Stimulated activated CD8-positive, alpha-beta memory T cell treated with anti-CD3 and anti-CD28 coated beads, Interleukin-15, amount 100 ng/mL, for 48 hours (primary cell): ENCODE measurements around the gene VAV3.
"Not testable (repeated sequence)": the region's sequence is repeated elsewhere in the genome, so short reads cannot be mapped to it uniquely, and the experiment has no call there.

Experiments used
- DNase-seq, 2 donors: peaks; one replicate each; pipeline ENCODE4 v3.0.0-alpha.2; 2020; ENCODE audit warnings: low read depth in 2 of 2

Gene VAV3

GRCh38 chr1:107894605-107895004 is 70.4 kb downstream of the VAV3 start:
- DNase-seq, result no peak

DNA sequence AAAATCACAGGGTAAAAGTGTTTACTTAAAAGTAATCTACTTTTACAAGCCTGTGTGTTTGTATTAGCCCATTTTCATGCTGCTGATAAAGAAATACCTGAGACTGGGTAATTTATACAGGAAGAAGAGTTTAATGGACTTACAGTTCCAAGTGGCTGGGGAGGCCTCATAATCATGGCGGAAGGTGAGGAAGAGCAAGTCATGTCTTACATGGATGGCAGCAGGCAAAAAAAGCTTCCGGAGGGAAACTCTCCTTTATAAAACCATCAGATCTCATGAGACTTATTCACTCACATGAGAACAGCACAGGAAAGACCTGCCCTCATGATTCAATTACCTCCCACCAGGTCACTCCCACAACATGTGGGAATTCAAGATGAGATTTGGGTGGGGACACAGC is 71.6 kb downstream of the VAV3 start:
- not testable (repeated sequence) for DNase-seq

DNA sequence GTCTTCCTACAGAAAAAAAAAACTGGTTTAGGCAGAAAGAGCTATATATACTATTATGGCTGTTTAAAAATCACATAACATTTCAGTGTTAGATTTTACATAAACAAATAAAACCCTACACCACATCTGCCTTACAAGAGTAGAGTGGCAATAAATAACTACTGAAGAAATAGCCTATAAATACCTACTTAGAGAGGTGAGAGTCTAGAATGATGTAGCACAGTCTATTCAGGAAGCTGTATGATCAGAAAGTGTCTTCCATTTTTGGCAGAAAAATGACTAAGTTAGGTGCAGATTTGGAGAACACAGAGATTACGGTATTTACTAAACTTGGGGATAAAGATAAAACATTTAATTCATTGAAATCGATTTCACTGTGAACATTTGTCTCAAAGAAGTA is 75.5 kb downstream of the VAV3 start:
- DNase-seq, result no peak

DNA sequence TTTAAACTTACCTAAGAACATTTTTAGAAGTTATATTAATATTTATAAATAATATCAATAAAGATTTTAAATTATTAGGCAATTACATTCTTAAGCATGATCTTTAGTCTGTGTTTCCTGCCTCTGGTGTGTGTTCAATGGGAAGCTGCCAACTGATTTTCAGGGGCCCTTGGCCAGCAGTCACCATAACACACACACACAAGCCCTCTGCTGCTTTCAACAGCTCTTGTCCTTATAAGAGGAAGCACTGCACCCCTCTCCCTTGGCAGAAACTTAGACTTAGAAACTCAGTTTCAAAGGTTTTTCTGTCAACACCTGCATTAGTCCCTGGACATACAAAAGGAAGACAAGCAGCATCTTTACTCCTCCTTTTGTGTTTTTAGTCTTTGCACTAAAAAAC is 81.4 kb downstream of the VAV3 start:
- DNase-seq, result no peak

DNA sequence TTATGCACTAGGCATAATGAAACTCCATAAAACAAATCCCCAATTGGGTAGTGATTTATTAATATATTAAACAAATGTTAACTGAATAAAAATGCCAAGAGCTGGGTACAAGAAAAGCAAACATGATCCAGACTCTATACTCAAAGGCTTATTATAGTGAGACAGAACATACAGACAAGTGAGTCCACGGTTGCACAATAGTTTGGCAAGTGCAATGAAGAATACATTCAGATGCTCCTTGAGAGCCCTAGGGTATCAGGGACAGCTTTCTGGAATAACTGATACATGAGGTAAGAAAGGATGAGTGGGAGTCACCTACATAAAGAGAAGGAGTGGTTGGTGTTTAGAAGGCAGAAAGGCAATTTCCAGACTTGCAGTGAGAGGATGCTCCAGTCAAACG is 85.1 kb downstream of the VAV3 start:
- no peak for DNase-seq

DNA sequence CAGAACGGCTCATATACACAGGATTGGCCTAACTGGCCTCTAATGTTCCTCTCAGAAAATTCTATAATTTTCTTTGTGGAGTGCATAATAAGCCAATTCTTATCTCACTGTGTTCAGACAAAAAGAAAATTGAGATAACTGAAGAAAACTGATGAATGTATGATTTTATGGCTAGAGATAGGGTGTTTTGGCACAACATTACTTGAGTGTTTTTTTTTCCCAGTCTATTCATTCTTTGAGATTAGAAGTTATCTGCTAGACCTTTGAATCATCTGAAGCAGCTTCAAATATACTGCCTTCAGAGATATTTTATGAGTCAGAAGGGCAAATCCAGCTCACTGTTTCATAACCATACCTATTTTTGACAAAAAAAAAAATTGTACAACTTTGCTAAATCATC is 85.6 kb downstream of the VAV3 start:
- DNase-seq, result no peak

- DNase-seq, result no peak
These were observed 87.2 kb downstream of the VAV3 start for GRCh38 chr1:107877745-107878144.

- DNase-seq, result no peak
These were observed 87.9 kb downstream of the VAV3 start for GRCh38 chr1:107877092-107877491.

DNA sequence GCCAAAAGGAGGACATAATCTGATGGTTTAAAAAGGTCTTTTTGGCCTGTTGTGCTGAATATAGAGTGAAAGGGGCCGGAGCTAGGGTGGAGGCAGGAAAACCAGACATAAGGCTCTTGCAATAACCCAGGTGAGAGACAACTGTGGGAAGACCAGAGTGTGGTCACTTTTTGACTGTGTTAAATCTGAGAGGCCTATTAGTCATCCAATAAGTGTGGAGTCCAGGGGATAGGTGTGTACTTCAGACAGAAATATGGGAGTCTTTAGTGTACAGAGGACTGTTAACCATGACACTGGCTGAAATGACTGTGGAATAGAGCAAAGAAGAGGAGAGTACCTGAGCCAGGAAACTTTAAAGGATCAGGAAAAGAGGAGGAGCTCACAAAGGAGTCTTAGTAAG is 89.3 kb downstream of the VAV3 start:
- DNase-seq, result no peak

GRCh38 chr1:107874221-107874620 is 90.8 kb downstream of the VAV3 start:
- DNase-seq, result no peak

DNA sequence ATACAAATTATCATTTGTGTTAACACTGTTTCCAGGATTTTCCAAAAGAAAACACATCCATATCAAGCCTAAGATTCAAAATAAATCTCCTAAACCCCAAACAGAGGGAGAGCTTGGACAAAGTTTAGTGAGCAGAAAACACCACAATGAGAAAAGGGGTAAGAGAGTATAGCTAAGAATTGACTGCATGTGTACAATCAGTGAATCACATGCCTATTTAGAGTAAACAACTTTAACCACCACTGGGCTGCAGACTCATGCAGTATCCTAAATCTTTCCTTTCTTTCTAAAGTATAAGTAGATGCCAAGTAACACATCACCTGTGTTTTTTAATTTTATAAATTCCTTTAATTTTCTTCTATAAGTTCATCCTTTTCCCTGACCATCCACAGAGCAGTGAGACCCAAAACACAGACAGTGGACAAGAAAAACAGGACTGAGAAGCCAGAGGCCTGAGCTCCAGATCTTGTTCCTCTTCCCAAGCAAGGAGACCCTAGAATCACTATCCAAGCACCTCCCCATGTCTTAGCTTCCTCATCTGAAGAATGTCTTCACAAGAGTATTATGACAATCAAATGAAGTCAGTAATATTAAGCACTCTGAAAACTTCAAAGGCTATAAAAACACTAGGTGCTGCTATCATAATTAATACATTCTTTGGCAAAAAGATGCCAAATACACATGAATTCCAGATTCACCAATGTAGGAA is 93.1 kb downstream of the VAV3 start:
- no peak for DNase-seq

GRCh38 chr1:107871259-107871658 is 93.7 kb downstream of the VAV3 start:
- no peak for DNase-seq

GRCh38 chr1:107870696-107871095 is 94.3 kb downstream of the VAV3 start:
- DNase-seq, result no peak

DNA sequence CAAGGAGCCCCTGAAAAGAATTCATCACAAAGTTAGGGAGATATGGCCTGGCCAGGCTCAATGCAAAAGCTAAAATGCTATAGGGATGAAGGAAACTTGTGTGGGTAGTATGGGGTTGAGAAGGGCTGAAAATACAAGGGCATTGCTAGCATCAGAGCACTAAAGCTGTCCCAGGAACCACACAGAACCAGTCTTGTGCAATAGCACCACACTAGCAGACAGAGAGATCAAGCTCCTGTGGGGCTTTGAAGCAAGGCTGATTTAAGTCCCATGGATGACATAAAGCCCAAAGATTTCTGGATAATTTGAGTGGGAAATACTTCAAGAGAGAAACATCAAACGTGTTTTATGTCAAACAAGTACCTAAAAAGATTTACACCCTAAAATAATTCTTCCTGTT is 97.1 kb downstream of the VAV3 start:
- no peak for DNase-seq

DNA sequence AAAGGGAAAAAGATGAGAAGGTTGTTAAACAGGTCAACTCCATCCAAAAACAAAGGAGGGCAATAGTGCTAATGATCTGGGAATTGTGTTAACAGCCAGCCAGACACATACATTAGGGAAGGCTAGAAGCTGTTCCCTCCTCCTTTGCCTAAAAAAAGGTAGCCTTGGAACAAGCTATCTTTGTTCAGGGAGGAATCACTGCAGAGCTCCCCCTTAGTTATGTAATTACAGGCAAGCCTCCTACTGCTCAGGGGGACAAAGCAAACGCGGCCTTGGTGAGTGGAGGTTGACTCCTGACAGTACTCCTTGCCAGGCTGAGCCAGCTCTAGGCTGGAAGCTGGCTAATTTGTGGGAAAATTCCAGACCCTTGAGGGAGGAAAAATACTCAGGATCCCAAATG is 97.6 kb downstream of the VAV3 start:
- no peak for DNase-seq

DNA sequence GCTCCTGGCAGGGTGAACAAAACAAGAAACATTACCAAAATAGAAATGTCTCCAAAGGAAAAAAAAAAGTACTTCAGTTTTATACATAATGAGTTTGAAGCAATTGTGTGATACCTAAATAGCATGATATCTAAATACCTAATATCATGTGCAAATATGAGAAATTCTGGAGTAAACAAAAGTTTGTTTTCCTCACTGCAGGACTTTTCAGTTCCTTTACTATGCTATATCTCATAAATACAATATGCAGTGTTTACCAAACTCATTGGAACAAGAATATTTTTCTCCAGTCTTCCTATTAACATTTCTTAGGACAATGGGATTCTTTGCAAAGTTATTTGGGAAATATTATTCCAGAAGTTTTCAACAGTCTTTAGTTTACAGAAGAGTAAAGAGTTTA is 98.1 kb downstream of the VAV3 start:
- no peak for DNase-seq

DNA sequence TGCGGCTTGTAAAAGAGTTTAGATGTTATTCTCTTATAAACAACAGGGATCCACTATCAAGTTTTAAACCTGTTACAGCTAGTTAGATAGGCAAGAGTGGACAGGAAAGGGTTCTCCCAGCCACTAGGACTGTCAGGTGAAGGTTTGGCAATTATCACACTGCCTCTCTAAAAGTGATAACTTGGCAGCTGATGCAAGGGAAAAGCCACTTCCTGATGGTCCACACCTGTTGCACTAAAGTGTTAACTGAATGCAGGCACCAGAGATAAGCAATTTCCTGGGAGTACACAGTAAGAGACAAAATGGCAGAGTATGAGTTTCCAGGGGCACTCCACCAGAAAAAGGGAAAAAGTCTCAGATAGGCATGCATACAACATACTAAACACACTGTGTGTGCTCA is 99.4 kb downstream of the VAV3 start:
- DNase-seq, result no peak

GRCh38 chr1:107863342-107863741 is 101.6 kb downstream of the VAV3 start:
- DNase-seq, result no peak

GRCh38 chr1:107862064-107862463 is 102.9 kb downstream of the VAV3 start:
- DNase-seq, result no peak

DNA sequence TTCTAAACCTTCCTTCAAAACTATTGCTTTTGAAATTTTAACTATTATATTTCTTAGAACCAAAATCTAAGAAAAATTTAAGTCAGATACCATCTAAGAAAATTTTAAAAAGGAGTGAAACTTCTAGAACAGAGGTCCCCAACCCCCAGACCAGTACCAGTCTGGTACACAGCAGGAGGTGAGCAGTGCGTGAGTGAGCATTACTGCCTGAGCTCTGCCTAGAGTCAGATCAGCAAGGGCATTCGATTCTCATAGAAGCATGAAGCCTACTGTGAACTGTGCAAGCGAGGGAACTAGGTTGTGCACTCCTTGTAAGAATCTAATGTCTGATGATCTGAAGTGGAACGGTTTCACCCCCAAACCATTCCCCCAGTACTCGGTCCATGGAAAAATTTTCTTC is 106.7 kb downstream of the VAV3 start:
- DNase-seq, result no peak

- DNase-seq, result no peak
These were observed 113.6 kb downstream of the VAV3 start for GRCh38 chr1:107851418-107851817.

DNA sequence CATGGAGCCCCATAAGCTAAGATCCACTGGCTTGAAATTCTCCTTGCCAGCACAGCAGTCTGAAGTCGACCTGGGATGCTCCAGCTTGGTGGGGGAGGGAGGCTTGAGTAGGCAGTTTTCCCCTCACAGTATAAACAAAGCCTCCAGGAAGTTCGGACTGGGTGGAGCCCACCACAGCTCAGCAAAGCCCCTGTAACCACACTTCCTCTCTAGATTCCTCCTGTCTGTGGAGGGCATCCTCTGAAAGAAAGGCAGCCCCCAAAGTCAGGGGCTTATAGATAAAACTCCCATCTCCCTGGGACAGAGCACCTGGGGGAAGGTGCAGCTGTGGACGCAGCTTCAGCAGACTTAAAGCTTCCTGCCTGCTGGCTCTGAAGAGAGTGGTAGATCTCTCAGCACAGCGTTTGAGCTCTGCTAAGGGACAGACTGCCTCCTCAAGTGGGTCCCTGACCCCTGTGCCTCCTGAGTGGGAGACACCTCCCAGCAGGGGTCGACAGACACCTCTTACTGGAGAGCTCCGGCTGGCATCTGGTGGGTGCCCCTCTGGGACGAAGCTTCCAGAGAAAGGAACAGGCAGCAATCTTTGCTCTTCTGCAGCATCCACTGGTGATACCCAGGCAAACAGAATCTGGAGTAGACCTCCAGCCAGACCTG is 120.3 kb downstream of the VAV3 start:
- DNase-seq, result not testable (repeated sequence)

GRCh38 chr1:107843989-107844388 is 121.0 kb downstream of the VAV3 start:
- no peak for DNase-seq

- no peak for DNase-seq
These were observed 122.7 kb downstream of the VAV3 start for GRCh38 chr1:107842241-107842640.
